ENCODE results near the gene CD82.
A peak's percentile ranks its signal among the peaks of the same experiment; 100 is the strongest.

Gene CD82

GRCh38 chr11:44620328-44620725, 54.9 kb downstream of the CD82 start:
- no peak overlapping the region for H3K4me3 Mint-ChIP-seq
- TF ChIP-seq, protein P1, sequence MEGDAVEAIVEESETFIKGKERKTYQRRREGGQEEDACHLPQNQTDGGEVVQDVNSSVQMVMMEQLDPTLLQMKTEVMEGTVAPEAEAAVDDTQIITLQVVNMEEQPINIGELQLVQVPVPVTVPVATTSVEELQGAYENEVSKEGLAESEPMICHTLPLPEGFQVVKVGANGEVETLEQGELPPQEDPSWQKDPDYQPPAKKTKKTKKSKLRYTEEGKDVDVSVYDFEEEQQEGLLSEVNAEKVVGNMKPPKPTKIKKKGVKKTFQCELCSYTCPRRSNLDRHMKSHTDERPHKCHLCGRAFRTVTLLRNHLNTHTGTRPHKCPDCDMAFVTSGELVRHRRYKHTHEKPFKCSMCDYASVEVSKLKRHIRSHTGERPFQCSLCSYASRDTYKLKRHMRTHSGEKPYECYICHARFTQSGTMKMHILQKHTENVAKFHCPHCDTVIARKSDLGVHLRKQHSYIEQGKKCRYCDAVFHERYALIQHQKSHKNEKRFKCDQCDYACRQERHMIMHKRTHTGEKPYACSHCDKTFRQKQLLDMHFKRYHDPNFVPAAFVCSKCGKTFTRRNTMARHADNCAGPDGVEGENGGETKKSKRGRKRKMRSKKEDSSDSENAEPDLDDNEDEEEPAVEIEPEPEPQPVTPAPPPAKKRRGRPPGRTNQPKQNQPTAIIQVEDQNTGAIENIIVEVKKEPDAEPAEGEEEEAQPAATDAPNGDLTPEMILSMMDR (IDR thresholded peaks at IDR 0.05; ENCODE audit: unreplicated experiment in 3 of 3), result no peak
- peaks cover 31% of the 10 kb centered on the region for H3K4me1 Mint-ChIP-seq
- peaks cover 23% of the 10 kb centered on the region for H3K27me3 Mint-ChIP-seq (ENCODE audit: low read depth)
- no peaks in the 10 kb centered on the region for H3K36me3 Mint-ChIP-seq (ENCODE audit: low read depth)
- no peak overlapping the region for H3K27ac Mint-ChIP-seq
- no peaks in the 10 kb centered on the region for H3K9me3 Mint-ChIP-seq

DNA sequence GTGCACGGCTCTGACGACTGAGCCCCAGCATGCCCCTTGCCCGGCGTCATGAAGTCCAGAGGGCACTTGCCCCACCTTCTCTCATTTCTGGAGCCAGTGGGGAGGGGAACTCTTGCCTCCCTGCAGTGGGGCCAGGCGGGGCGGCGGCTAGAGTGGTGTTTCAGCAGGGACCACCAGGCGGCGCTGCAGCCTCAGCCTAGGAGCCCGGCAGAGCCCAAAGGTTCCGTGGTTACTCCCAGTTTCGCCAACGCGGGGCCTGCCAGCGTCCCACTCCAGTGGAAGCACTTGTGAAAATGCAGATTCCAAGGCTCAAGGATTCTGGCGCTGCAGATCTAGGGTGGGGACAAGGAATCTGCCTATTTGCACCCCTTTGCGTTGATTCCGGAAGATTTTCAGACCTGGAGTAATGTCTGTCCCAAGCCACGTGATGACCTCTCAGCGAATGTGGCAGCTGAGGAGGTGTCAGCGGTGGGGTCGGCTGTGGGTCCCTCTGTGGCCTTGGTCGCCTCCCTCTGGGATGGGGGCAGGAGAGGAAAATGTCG, 55.7 kb downstream of the CD82 start:
- Mint-ChIP-seq H3K27me3 (ENCODE audit: low read depth) (peaks cover 23% of the 10 kb centered on the region), H3K4me1 (peaks cover 35% of the 10 kb centered on the region), H3K27ac (peak overlapping the region in 2 of 3 experiments; percentile 62 to 76), H3K4me3 (peak overlapping the region; percentile 43 to 54 (median 50)), H3K36me3 (ENCODE audit: low read depth) (no peaks in the 10 kb centered on the region), H3K9me3 (no peaks in the 10 kb centered on the region)
- TF ChIP-seq, protein P1 (IDR thresholded peaks at IDR 0.05; ENCODE audit: unreplicated experiment in 3 of 3), result peak; percentile 97 to 99 (median 99)

DNA sequence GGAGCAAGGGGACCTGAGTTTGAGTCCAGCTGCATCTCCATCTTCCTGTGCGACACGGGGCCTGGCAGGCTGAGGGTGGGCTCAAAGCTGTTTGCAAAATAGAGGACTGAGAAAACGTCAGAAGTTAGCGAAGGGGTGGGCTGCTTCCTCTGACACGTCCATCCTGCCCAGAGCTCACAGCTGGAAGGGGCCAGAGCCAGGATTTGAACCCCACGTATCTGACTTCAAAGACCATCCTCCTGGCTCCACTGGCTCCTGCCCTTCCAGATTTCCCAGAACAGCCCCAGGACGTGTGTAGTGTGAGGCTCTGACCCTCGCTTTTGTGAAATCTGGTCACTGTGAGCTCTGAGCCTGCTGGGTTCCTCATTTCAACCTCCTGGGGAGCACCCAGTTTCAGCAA, 56.3 kb downstream of the CD82 start:
- Mint-ChIP-seq H3K27ac (no peak overlapping the region), H3K9me3 (no peaks in the 10 kb centered on the region), H3K27me3 (ENCODE audit: low read depth) (peaks cover 20% of the 10 kb centered on the region), H3K36me3 (ENCODE audit: low read depth) (no peaks in the 10 kb centered on the region), H3K4me3 (no peak overlapping the region), H3K4me1 (peaks cover 40% of the 10 kb centered on the region)
- TF ChIP-seq, protein P1 (IDR thresholded peaks at IDR 0.05; ENCODE audit: unreplicated experiment in 3 of 3), result no peak

DNA sequence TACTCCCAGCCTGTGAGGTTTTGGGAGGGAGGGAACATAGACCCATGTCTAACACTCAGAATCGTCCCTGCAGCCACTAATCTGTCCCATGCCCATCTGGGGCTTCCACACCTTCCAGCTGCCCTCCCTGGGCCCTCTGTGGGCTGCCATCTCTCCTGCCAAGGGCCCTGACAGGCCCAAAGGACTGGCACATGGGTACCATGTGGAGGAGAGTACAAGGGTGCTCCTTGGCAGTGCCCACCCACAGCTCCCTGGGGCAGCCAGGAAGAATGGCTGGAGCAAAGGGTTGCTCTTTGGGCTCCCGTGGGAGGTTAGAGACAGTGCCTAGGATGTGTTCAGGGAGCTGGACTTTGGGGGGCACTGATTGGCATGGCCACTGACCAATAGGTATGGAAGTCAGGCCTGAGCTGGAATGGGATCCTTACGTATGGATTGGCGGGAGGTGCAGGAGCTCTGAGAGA, 56.8 kb downstream of the CD82 start:
- H3K36me3 Mint-ChIP-seq (ENCODE audit: low read depth), result no peaks in the 10 kb centered on the region

GRCh38 chr11:44622721-44623258, 57.3 kb downstream of the CD82 start:
- H3K4me3 Mint-ChIP-seq, result no peak overlapping the region
- TF ChIP-seq, protein P1 (IDR thresholded peaks at IDR 0.05; ENCODE audit: unreplicated experiment in 3 of 3), result no peak
- H3K4me1 Mint-ChIP-seq, result peaks cover 50% of the 10 kb centered on the region
- no peaks in the 10 kb centered on the region for H3K36me3 Mint-ChIP-seq (ENCODE audit: low read depth)
- peak overlapping the region in 1 of 3 experiments; percentile 48 for H3K27ac Mint-ChIP-seq
- peaks cover 15% of the 10 kb centered on the region for H3K27me3 Mint-ChIP-seq (ENCODE audit: low read depth)
- no peaks in the 10 kb centered on the region for H3K9me3 Mint-ChIP-seq

More for the DNA sequence above, 56.8 kb downstream of the CD82 start:
- no peak overlapping the region for H3K4me3 Mint-ChIP-seq
- H3K4me1 Mint-ChIP-seq, result peaks cover 44% of the 10 kb centered on the region
- H3K27me3 Mint-ChIP-seq (ENCODE audit: low read depth), result peaks cover 18% of the 10 kb centered on the region
- no peak overlapping the region for H3K27ac Mint-ChIP-seq
- TF ChIP-seq, protein P1 (IDR thresholded peaks at IDR 0.05; ENCODE audit: unreplicated experiment in 3 of 3), result no peak
- H3K9me3 Mint-ChIP-seq, result no peaks in the 10 kb centered on the region

GRCh38 chr11:44623341-44623730, 57.9 kb downstream of the CD82 start:
- TF ChIP-seq, protein P1 (IDR thresholded peaks at IDR 0.05; ENCODE audit: unreplicated experiment in 3 of 3), result no peak
- no peak overlapping the region for H3K4me3 Mint-ChIP-seq

More at GRCh38 chr11:44623341-44623730, 57.9 kb downstream of the CD82 start:
- H3K27ac Mint-ChIP-seq, result peak overlapping the region in 2 of 3 experiments; percentile 43 to 50
- H3K9me3 Mint-ChIP-seq, result no peaks in the 10 kb centered on the region
- no peaks in the 10 kb centered on the region for H3K36me3 Mint-ChIP-seq (ENCODE audit: low read depth)
- H3K27me3 Mint-ChIP-seq (ENCODE audit: low read depth), result peaks cover 13% of the 10 kb centered on the region
- peaks cover 56% of the 10 kb centered on the region for H3K4me1 Mint-ChIP-seq
